Effector memory CD8-positive, alpha-beta T cell (primary cell): ENCODE data around the gene TRPV6.
A peak's percentile ranks its signal among the peaks of the same experiment; 100 is the strongest.

Source experiments
- ATAC-seq: fragments of 150-1000 bp; cut with Tn5 transposase; replicated peaks from 2 replicates; pipeline ENCODE4 v1.10.0; 2021; ENCODE audit warnings: mild to moderate bottlenecking, moderate library complexity
- DNase-seq, 3 experiments: peaks; one replicate each; pipeline ENCODE4 v3.0.0; 2021
- H3K27ac Mint-ChIP-seq, 2 donors: one replicate each; pipeline ENCODE4 v1.8.0; 2022; ENCODE audit warnings: mild to moderate bottlenecking in 2 of 2, mixed read lengths in 2 of 2, moderate library complexity in 2 of 2
- H3K27me3 Mint-ChIP-seq, 2 donors: one replicate each; pipeline ENCODE4 v1.8.0; 2022; ENCODE audit warnings: mixed read lengths in 2 of 2
- H3K36me3 Mint-ChIP-seq: one replicate; pipeline ENCODE4 v1.8.0; 2022; ENCODE audit warnings: mild to moderate bottlenecking, moderate library complexity, mixed read lengths; ENCODE audit not compliant: insufficient read depth
- H3K4me1 Mint-ChIP-seq, 2 donors: one replicate each; pipeline ENCODE4 v1.8.0; 2022; ENCODE audit warnings: low read depth in 2 of 2, mixed read lengths in 2 of 2
- H3K4me3 Mint-ChIP-seq, 2 donors: one replicate each; pipeline ENCODE4 v1.8.0; 2022; ENCODE audit warnings: mild to moderate bottlenecking in 2 of 2, mixed read lengths in 2 of 2, moderate library complexity in 2 of 2
- H3K9me3 Mint-ChIP-seq, 2 donors: one replicate each; pipeline ENCODE4 v1.8.0; 2022; ENCODE audit warnings: mixed read lengths in 2 of 2

The TRPV6 gene

DNA sequence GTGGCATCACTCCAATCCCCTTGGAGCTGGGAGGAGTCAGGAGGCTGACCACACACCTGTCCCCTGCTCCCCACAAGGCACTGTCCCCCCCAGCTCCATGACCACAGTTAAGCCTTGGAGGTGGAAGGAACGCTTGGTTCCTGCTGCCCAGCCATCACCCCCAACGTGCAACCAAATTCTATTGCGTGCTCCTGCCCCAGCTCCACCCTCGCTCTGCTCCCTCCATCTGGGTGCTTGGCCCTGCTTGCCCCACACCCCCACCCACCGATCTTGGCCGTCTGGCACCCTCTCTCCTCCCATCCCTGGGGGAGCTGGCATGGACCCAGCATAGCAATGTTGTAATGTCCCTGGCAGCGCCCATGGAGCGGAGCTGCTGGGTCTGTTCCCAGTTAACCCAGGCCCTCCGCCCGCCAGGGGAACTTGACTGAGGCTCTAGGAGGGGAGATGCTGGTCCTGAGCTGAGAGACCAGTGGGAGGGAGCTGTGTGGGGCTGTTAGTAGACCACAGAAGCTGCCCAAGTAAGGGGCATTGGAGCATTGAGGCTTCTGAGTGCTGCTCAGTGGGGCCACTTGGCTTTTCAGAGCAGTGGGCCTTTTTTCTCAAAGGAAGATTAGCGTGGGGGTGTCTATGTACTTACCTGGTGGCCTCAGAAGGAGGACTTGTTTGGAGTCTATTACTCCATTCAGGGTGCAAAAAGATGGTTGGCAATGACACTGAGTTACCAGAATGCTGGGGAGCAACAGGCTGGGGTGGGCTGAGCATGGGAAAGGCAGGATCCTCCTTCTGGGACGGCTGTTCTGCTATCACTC is 29.6 kb downstream of the TRPV6 start:
- DNase-seq (no peak), ATAC-seq (no peak)
- Mint-ChIP-seq H3K27ac (no peak overlapping the region), H3K9me3 (no peaks in the 10 kb centered on the region), H3K4me1 (peaks cover 12 to 16% of the 10 kb centered on the region in 2 donors), H3K36me3 (no peaks in the 10 kb centered on the region), H3K27me3 (no peaks in the 10 kb centered on the region), H3K4me3 (peak overlapping the region; percentile 86 to 96)

DNA sequence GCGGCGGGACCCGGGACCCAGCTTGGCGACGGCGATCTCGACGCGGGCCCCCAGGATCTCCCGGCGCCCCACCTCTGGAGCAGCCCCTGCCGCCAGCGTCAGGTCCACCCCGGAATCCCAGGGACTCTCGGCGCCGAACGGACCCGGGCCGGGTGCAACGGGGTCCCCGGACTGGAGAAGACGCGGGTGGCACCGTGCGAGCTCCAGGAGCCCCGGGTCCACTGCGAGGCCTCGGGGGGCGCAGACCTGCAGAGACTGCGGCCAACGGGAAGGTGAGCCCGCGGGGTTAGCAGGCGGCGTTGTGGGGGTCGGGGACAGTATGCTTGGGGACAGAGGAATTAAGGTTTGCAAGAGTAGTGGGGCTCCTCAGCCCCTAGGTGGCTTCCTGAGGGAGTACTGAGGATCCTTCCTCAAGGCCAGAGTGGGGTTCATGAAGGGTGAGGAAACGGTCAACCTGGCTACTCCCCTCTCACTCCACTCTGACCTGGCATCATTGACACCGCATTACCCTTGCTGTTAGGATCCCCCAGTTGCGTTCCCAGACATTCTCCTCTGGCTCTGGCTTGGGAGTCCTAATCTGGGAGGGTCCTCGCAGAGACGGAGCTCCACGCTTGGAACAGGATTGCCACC is 30.3 kb downstream of the TRPV6 start:
- no peak for DNase-seq
- H3K4me1 Mint-ChIP-seq = peaks cover 12 to 16% of the 10 kb centered on the region in 2 donors

DNA sequence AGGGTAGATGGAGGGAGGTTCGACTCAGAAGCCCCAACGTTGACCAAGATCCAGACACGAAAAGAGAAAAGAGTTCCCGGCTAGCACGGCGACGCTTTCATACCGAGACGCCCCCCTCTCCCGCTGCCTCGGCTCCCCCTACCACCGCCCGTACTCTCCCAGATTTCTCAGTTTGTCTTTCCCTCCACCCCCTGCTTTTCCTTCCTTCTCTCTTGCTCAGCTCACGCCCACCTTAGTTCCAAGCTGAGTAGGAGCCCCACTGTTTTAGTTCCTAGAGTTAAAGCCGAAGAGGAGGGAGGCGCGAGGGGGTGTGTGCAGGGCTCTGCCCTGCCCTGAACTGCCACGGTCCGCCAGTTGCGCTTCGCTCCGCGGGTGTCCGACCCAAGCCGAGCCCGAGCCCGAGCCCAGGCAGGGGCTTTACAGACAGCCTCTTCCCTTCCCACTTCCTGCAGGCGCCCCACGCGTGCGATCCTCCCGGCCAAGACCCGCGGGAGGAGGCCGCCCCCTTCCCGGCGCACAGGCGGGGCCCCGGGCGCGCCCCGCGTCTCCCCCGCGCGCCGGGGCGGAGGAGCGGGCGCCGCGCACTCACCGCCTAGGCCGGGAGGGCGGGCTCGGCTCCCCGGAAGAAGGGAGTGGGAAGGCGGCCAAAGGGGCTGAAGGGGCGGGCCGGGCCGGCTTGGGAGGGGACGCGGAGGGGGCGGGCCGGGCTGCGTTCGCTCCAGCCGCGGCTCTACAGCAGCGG is 31.0 kb downstream of the TRPV6 start, which contains the start of gene EPHB6:
Gene EPHB6, plus strand, starts transcription at position 705 of the 742 bp plus-strand sequence. CDS start 8,152 bp downstream, outside the sequence.
- DNase-seq (peak; percentile 41 to 46 (median 45)), ATAC-seq (peak; percentile 68)
- Mint-ChIP-seq H3K36me3 (no peaks in the 10 kb centered on the region), H3K9me3 (no peaks in the 10 kb centered on the region), H3K27me3 (peaks cover 0 to 2% of the 10 kb centered on the region in 2 donors), H3K4me3 (peak within 1 kb of the TSS; percentile 86 to 96), H3K4me1 (peaks cover 12 to 16% of the 10 kb centered on the region in 2 donors), H3K27ac (peak within 1 kb of the TSS; percentile 64 to 91)

More for the DNA sequence above, 30.3 kb downstream of the TRPV6 start:
- Mint-ChIP-seq H3K36me3 (no peaks in the 10 kb centered on the region), H3K9me3 (no peaks in the 10 kb centered on the region), H3K27me3 (no peaks in the 10 kb centered on the region), H3K4me3 (peak overlapping the region; percentile 86 to 96), H3K27ac (no peak overlapping the region)
- ATAC-seq = no peak

DNA sequence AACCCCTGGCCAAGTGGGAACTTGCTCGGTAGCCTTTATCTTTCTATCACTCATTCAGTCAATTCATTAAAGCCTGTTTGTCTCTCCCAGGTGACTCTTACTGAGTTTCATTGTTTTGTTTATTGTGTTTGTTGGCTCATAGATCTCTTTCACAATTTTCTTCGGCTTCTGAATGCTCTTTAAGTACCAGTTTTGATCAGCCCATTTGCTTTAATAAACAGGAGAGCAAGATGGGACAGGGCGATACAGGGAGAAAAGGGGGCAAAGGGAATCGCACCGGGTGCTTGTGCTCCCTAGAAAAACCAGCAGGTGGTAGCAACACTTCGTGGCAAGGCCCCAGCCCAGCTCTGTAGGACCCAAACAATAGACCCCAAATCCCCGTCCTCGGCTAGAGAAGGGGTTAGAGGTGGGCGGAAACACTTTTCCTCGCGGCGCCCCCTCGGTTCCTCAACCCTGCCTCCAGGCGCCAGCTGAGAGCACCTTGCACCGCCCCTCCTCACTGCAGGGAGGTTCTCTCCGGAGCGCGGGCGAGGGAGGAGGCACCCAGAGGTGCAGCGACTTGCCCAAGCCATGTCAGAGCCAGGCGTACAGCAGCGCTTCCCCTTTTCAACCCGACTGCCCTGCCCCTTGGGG is 31.7 kb downstream of the TRPV6 start:
- ATAC-seq (peak; percentile 80), DNase-seq (peak; percentile 49 to 69 (median 51))
- H3K4me3 Mint-ChIP-seq = peak overlapping the region; percentile 86 to 96
- H3K4me1 Mint-ChIP-seq = peaks cover 12 to 16% of the 10 kb centered on the region in 2 donors
- peaks cover 0 to 8% of the 10 kb centered on the region in 2 donors for H3K27me3 Mint-ChIP-seq
- H3K9me3 Mint-ChIP-seq = no peaks in the 10 kb centered on the region
- no peaks in the 10 kb centered on the region for H3K36me3 Mint-ChIP-seq
- H3K27ac Mint-ChIP-seq = peak overlapping the region; percentile 64 to 91

DNA sequence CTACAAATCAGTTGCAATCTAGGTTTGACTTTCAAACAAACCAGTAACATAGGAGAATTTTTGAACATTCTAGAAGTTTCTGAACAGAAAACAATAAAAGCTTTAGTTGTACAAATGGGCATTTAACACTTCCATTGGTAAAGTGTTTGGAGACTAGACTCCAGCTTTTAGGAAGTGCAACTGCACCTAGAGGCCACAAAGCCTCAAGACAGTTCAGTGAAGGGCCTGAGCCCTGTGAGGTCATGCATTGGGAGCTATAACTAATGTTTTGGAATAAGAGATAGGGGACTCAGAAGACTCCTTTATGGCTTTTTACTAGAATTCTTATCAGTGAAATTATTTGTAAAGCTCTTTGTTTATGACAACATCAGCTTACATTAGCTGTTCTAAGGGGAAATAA is 33.6 kb downstream of the TRPV6 start:
- peaks cover 7 to 14% of the 10 kb centered on the region in 2 donors for H3K4me1 Mint-ChIP-seq
- ATAC-seq = no peak
- H3K36me3 Mint-ChIP-seq = peaks cover 4% of the 10 kb centered on the region
- no peak overlapping the region for H3K4me3 Mint-ChIP-seq
- no peak for DNase-seq
- peaks cover 7 to 21% of the 10 kb centered on the region in 2 donors for H3K27me3 Mint-ChIP-seq
- no peaks in the 10 kb centered on the region for H3K9me3 Mint-ChIP-seq
- no peak overlapping the region for H3K27ac Mint-ChIP-seq

DNA sequence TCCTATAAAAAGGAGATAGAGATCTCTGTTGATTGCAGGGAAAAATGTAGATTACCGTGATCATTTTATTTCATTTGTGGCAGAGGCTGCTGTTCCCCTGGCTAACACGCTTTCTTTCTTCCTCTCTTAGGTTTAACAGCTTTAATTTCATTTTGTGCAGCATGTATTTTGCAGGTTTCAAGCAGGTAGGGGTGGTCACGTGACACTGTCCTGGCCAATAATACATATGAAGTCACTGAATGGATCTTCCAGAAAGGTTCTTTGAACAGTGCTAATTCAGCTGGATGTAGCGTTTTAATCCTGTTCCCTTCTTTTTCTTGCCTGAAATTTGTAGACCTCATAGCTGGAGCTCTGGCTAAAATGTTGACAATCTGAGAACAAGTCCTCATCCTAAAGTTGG is 34.3 kb downstream of the TRPV6 start:
- DNase-seq = no peak
- Mint-ChIP-seq H3K36me3 (peaks cover 4% of the 10 kb centered on the region), H3K9me3 (no peaks in the 10 kb centered on the region), H3K4me1 (peaks cover 5 to 12% of the 10 kb centered on the region in 2 donors), H3K27ac (peak overlapping the region in 1 of 2 donors; percentile 7), H3K27me3 (peaks cover 7 to 21% of the 10 kb centered on the region in 2 donors), H3K4me3 (no peak overlapping the region)
- ATAC-seq = no peak

DNA sequence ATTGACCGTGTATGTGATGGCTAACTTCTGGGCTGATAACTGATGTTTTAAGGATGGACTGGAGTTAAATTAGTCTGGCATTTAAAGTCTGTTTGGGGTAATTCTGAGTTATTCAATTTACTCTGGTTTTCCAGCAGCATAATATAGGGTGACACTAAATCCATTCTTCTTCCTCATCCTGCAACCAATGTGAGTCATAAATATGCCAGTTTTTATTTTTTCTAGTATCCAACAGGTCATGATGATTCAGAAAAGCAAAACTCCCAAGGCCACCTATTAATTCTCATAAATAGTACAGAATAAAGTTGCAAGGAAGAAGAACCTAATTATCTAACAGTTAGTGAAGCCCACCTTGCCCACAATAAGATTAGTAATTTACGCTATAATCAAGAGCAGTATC is 38.2 kb downstream of the TRPV6 start:
- Mint-ChIP-seq H3K4me1 (no peaks in the 10 kb centered on the region), H3K27ac (no peak overlapping the region), H3K9me3 (no peaks in the 10 kb centered on the region), H3K27me3 (peaks cover 7 to 21% of the 10 kb centered on the region in 2 donors), H3K4me3 (no peak overlapping the region), H3K36me3 (peaks cover 4% of the 10 kb centered on the region)
- no peak for ATAC-seq
- no peak for DNase-seq

DNA sequence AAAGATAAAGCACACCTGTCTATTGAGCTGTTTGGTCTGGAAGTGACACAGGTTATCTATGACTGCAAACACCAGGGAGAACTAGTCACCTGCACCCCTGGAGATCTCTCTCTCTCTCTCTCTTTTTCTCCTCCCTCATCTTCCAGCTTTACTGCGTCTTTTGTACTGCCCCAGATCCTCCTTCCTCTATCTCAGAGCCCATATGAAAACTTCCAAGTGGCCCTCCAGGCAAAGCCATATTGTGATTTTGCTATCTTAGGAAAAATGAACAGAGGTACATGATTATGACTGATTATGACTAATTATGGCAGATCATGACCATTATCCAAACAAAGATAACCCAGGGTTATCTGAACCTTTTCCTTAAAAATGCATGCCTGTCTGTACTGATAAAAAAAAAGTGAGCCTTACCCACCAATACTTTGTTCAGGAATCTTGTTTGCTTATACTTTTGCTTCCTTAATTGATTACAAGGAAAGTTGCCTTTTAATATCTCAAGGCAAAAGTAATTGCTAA is 43.2 kb downstream of the TRPV6 start:
- Mint-ChIP-seq H3K27me3 (peaks cover under 1 to 2% of the 10 kb centered on the region in 2 donors), H3K27ac (no peak overlapping the region), H3K9me3 (no peaks in the 10 kb centered on the region), H3K36me3 (peaks cover under 1% of the 10 kb centered on the region), H3K4me1 (no peaks in the 10 kb centered on the region), H3K4me3 (no peak overlapping the region)
- DNase-seq (no peak), ATAC-seq (no peak)

DNA sequence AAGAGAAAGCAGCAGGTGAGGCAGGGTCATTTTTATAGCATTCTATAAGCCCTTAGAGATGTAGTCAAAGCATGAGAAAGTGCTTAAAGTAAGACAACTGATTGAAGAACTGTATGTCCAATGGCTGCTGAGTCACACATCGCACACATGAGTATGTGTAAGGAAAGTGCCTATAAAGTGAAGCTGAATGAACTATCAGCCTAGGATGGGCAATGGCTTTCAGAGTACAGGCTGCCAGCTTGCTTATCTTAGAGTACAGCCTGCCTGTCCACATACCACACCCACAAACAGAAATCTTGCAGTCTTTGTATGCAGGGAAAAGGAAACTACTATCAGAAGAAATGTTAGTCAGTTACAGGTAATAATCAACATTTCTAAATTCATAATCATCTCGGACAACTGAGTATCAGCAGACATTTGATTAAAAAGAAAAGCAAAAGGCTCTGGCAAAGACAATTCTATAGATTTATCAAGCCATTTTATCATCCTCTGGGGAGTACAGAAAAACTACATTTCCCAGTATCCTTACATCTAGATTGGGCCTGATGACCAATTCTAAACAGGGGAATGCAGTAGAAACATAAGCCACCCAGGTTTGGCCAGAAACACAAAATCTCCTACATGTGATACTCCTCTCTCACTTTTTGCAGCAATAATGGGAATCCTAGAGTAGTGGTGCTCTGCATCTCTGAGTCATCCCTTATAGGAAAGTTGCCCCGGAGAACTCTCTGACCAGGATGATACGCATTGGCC is 46.9 kb downstream of the TRPV6 start:
- ATAC-seq (no peak), DNase-seq (no peak)
- H3K36me3 Mint-ChIP-seq = no peaks in the 10 kb centered on the region
- no peaks in the 10 kb centered on the region for H3K9me3 Mint-ChIP-seq
- no peak overlapping the region for H3K27ac Mint-ChIP-seq
- no peaks in the 10 kb centered on the region for H3K27me3 Mint-ChIP-seq
- H3K4me3 Mint-ChIP-seq = no peak overlapping the region
- peaks cover 0 to 3% of the 10 kb centered on the region in 2 donors for H3K4me1 Mint-ChIP-seq

DNA sequence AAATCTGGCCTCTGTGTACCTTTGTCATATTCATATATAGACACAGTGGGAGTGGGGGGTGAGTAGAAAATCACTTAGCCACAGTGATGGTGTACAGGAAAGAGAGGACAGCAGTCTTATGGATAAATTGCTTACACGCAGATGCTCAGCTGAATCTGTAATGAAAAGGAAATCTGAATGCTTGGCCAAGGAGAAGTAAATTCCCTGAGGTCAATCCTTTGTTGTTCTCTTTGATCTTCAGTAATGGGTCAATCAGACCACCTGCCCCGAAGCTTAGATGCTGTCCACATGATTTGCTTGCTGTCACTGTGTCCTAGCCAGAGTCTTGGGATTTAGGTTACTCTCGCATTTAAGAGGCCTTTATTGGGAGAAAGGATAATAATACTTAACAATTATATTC is 49.1 kb downstream of the TRPV6 start:
- Mint-ChIP-seq H3K4me3 (no peak overlapping the region), H3K27me3 (peaks cover 0 to 2% of the 10 kb centered on the region in 2 donors), H3K9me3 (no peaks in the 10 kb centered on the region), H3K27ac (no peak overlapping the region), H3K36me3 (no peaks in the 10 kb centered on the region), H3K4me1 (peaks cover 0 to 3% of the 10 kb centered on the region in 2 donors)
- ATAC-seq (no peak), DNase-seq (no peak)

DNA sequence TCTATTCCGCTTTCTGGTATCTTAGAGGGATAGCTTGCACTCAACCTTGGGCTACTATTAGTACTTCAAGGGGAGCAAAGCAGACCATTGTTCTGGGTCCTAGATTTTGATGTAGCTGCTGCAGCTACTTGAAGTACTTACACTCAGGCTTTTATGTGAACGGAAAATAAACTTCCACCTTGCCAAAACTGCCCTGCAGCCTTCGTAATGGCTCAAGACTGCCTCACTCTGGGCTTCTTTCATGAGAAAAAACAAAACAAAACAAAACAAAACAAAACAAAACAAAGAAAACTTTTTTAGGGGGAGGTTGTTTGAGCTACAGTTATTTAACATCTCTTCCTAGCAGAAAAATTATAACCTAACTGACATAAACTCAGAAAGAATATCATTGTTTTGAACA is 50.1 kb downstream of the TRPV6 start:
- Mint-ChIP-seq H3K27me3 (peaks cover 0 to 11% of the 10 kb centered on the region in 2 donors), H3K27ac (no peak overlapping the region), H3K36me3 (no peaks in the 10 kb centered on the region), H3K9me3 (no peaks in the 10 kb centered on the region), H3K4me3 (no peak overlapping the region), H3K4me1 (peaks cover 0 to 3% of the 10 kb centered on the region in 2 donors)
- DNase-seq (no peak), ATAC-seq (no peak)
